ENCODE measurements around the gene CLDN25.

The CLDN25 gene
- long read RNA-seq: 0 reads

DNA sequence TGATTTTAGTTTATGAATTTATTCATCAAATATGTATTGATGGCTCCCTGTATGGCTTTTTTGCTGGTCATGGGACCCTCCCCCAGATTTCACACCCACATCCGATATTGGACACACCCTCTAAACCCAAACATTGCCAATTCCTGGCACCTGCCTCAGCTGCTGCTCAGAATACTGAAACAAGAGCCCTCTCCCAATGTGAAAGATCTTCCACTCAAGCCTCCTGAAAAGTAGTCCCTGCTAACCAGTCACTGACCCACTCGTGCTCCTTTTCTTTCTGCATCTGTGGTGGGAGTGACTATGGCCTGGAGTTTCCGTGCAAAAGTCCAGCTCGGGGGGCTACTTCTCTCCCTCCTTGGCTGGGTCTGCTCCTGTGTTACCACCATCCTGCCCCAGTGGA is at the start of gene CLDN25:
Gene CLDN25 (plus strand): TSS at position 301 of the 400 bp plus-strand sequence. CDS start 0 bp downstream, at position 301.
- no peak for DNase-seq (ENCODE audit: low read depth in 1 of 2, low spot score in 1 of 2)
- Histone ChIP-seq H3K27me3 (ENCODE audit: insufficient read depth, poor library complexity, severe bottlenecking) (peaks cover 3% of the 10 kb centered on the region), H3K4me3 (replicated peaks; ENCODE audit: insufficient read depth, low read length) (no peak within 1 kb of the TSS), H3K27ac (replicated peaks) (no peak within 1 kb of the TSS)
- TF ChIP-seq, protein P1, sequence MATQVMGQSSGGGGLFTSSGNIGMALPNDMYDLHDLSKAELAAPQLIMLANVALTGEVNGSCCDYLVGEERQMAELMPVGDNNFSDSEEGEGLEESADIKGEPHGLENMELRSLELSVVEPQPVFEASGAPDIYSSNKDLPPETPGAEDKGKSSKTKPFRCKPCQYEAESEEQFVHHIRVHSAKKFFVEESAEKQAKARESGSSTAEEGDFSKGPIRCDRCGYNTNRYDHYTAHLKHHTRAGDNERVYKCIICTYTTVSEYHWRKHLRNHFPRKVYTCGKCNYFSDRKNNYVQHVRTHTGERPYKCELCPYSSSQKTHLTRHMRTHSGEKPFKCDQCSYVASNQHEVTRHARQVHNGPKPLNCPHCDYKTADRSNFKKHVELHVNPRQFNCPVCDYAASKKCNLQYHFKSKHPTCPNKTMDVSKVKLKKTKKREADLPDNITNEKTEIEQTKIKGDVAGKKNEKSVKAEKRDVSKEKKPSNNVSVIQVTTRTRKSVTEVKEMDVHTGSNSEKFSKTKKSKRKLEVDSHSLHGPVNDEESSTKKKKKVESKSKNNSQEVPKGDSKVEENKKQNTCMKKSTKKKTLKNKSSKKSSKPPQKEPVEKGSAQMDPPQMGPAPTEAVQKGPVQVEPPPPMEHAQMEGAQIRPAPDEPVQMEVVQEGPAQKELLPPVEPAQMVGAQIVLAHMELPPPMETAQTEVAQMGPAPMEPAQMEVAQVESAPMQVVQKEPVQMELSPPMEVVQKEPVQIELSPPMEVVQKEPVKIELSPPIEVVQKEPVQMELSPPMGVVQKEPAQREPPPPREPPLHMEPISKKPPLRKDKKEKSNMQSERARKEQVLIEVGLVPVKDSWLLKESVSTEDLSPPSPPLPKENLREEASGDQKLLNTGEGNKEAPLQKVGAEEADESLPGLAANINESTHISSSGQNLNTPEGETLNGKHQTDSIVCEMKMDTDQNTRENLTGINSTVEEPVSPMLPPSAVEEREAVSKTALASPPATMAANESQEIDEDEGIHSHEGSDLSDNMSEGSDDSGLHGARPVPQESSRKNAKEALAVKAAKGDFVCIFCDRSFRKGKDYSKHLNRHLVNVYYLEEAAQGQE (IDR thresholded peaks at IDR 0.05; ENCODE audit: insufficient replicate concordance, low read depth): no peak
- TF ChIP-seq GABPA (IDR thresholded peaks at IDR 0.05; ENCODE audit: low read depth) (no peak), POLR2AphosphoS5 (IDR thresholded peaks at IDR 0.05; ENCODE audit: low read depth) (no peak), SPI1 (IDR thresholded peaks at IDR 0.05; ENCODE audit: borderline replicate concordance, low read depth) (no peak)
- TF ChIP-seq, protein P2, sequence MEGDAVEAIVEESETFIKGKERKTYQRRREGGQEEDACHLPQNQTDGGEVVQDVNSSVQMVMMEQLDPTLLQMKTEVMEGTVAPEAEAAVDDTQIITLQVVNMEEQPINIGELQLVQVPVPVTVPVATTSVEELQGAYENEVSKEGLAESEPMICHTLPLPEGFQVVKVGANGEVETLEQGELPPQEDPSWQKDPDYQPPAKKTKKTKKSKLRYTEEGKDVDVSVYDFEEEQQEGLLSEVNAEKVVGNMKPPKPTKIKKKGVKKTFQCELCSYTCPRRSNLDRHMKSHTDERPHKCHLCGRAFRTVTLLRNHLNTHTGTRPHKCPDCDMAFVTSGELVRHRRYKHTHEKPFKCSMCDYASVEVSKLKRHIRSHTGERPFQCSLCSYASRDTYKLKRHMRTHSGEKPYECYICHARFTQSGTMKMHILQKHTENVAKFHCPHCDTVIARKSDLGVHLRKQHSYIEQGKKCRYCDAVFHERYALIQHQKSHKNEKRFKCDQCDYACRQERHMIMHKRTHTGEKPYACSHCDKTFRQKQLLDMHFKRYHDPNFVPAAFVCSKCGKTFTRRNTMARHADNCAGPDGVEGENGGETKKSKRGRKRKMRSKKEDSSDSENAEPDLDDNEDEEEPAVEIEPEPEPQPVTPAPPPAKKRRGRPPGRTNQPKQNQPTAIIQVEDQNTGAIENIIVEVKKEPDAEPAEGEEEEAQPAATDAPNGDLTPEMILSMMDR (IDR thresholded peaks at IDR 0.05; ENCODE audit: insufficient read depth, low read length): no peak

DNA sequence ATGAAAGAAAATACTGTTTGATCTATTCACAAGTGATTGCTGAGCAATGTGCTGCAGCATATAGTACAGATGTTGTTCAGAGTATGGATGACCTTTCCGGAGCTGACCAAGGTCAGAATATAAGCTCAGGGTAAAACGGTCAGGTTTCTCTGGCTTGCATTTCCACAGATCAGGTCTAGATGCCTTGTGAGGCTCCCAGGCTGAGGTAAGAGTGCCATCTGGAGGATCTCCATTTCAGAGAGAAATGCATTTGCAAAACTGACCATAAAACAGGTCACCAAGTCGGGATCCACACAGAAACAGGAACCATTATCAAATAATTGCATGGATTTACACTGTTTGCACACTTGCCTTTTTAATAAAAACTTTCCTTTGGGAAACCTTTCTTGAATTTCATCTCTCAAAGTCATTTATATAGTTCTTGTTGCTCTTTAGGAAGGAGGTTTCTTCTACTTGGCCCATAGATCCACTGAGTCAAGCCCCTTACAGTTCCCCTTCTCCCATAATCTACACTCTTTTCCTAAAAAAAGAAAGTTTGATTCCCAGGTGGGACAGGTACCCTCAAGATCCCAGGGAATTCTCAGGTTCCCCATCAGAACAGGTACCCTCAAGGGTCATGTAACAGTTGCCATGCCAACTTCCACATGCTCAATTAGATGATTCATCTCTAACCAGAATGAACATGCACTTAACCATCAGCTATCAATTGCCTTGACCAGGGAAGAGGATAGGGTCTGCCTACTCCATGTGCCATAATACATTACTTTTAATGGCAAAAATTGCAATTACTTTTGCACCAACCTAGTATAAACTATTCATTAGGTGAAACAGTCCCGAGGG is 48.5 kb upstream of the CLDN25 start:
- TF ChIP-seq SPI1 (IDR thresholded peaks at IDR 0.05; ENCODE audit: borderline replicate concordance, low read depth): no peak
- TF ChIP-seq POLR2AphosphoS5 (IDR thresholded peaks at IDR 0.05; ENCODE audit: low read depth): no peak
- TF ChIP-seq, protein P2 (IDR thresholded peaks at IDR 0.05; ENCODE audit: insufficient read depth, low read length): no peak
- TF ChIP-seq, protein P1 (IDR thresholded peaks at IDR 0.05; ENCODE audit: insufficient replicate concordance, low read depth): no peak
- no peak for TF ChIP-seq GABPA (IDR thresholded peaks at IDR 0.05; ENCODE audit: low read depth)
- no peaks in the 10 kb centered on the region for H3K27me3 ChIP-seq (ENCODE audit: insufficient read depth, poor library complexity, severe bottlenecking)
- DNase-seq (ENCODE audit: low read depth in 1 of 2, low spot score in 1 of 2): peak in 1 of 2 experiments; percentile 25
- no peak overlapping the region for H3K27ac ChIP-seq (replicated peaks)
- no peak overlapping the region for H3K4me3 ChIP-seq (replicated peaks; ENCODE audit: insufficient read depth, low read length)

DNA sequence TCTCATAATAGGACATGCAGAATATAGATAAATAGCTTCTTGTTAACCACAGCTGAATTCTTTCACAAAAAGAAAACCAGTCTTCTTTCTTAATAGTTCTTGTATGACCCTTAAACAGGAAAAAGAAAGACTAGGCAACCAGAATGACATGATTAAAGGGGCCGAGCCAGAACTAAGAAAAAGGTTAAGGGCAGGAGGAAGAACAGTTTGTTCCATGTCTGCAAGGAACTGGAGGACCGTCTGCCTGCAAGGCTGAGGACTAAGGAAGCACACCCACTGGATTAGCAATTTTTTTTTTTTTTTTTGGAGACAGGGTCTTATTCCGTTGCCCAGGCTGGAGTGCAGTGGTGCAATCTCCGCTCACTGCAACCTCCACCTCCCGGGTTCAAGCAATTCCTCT is 47.5 kb upstream of the CLDN25 start:
- no peak for DNase-seq (ENCODE audit: low read depth in 1 of 2, low spot score in 1 of 2)
- TF ChIP-seq GABPA (IDR thresholded peaks at IDR 0.05; ENCODE audit: low read depth) (no peak), SPI1 (IDR thresholded peaks at IDR 0.05; ENCODE audit: borderline replicate concordance, low read depth) (no peak), POLR2AphosphoS5 (IDR thresholded peaks at IDR 0.05; ENCODE audit: low read depth) (no peak)
- TF ChIP-seq, protein P2 (IDR thresholded peaks at IDR 0.05; ENCODE audit: insufficient read depth, low read length): no peak
- Histone ChIP-seq H3K4me3 (replicated peaks; ENCODE audit: insufficient read depth, low read length) (no peak overlapping the region), H3K27ac (replicated peaks) (no peak overlapping the region), H3K27me3 (ENCODE audit: insufficient read depth, poor library complexity, severe bottlenecking) (no peaks in the 10 kb centered on the region)

Measured in HL-60 (cell line).